Esophagus muscularis mucosa (tissue), 4 donors: ENCODE data around the gene SEPTIN2. TPM values are rescaled to one million over a fixed set of nuclear protein-coding genes. Genes with fewer than 3 reads are reported as not detected.
"Not testable (repeated sequence)": the region's sequence is repeated elsewhere in the genome, so short reads cannot be mapped to it uniquely, and the experiment has no call there.

Experiments used
- DNase-seq: peaks from one replicate; pipeline ENCODE4 v3.0.0-alpha.2; 2017; ENCODE audit errors: extremely low spot score
- H3K27ac ChIP-seq, 4 donors: fragments of 200-600 bp; sonication (generic); replicated peaks in 1 of 4; 1 replicate in 3 of 4; 2 replicates in 1 of 4; pipeline ENCODE4 v1.5.1; 2016 to 2019; ENCODE audit warnings: mild to moderate bottlenecking in 1 of 4
- H3K27me3 ChIP-seq, 4 donors: fragments of 200-600 bp; sonication (generic); one replicate each; pipeline versions ENCODE4 v1.5.1 to v1.6.0; 2016 to 2019
- H3K36me3 ChIP-seq, 4 donors: fragments of 200-600 bp; sonication (generic); one replicate each; pipeline ENCODE4 v1.5.1; 2016 to 2019
- H3K4me1 ChIP-seq, 4 donors: fragments of 200-600 bp; sonication (generic); one replicate each; pipeline ENCODE4 v1.5.1; 2016 to 2019
- H3K4me3 ChIP-seq, 4 donors: fragments of 200-600 bp; sonication (generic); 1 replicate in 2 of 4; 2 replicates in 2 of 4; pipeline ENCODE4 v1.5.1; 2016 to 2019; ENCODE audit warnings: mild to moderate bottlenecking in 4 of 4, moderate library complexity in 1 of 4
- H3K9me3 ChIP-seq, 4 donors: fragments of 200-600 bp; sonication (generic); 1 replicate in 3 of 4; 2 replicates in 1 of 4; pipeline ENCODE4 v1.5.1; 2016 to 2019
- EP300 ChIP-seq: sonication (generic); formaldehyde crosslinking; IDR thresholded peaks from one replicate; pipeline ENCODE4 v1.6.1; 2017; ENCODE audit warnings: antibody characterized with exemption
- POLR2A ChIP-seq: fragments of 450-650 bp; IDR thresholded peaks from one replicate; pipeline ENCODE4 v1.6.1; 2017; ENCODE audit warnings: antibody characterized with exemption, moderate library complexity, mild to moderate bottlenecking, low read depth
- POLR2AphosphoS5 ChIP-seq, 2 donors: sonication (generic); formaldehyde crosslinking; IDR thresholded peaks; one replicate each; pipeline ENCODE4 v1.6.1; 2017; ENCODE audit warnings: antibody characterized with exemption in 2 of 2
- WGBS: methylation state at CpG from one replicate; pipeline ENCODE4 v1.1.5; 2018; 5-methylcytosine and 5-hydroxymethylcytosine counted together
- intact Hi-C: fragments of 100-400 bp; cut with DNase I; formaldehyde crosslinking; loops from one replicate; pipeline ENCODE4 v1.15.1; 2023
- total RNA-seq, 4 donors: library from RNA; depleted of rRNA; stranded (reverse); fragments of >200 nt; gene quantifications; one replicate each; pipeline versions ENCODE4 v1.1.0 to v1.2.1, GENCODE V29; 2016
- TF ChIP-seq, protein P1 (sequence below), 3 experiments: fragments of 200-600 bp in 2 of 3; fragments of 450-650 bp in 1 of 3; sonication (generic) in 2 of 3; IDR thresholded peaks; one replicate each; pipeline ENCODE4 v1.5.1; 2017 to 2019; ENCODE audit warnings: antibody characterized with exemption in 3 of 3, mild to moderate bottlenecking in 2 of 3, moderate library complexity in 1 of 3

The SEPTIN2 gene
- total RNA-seq, 4 donors from 2014 or later = 272 to 335 (median 284) TPM

DNA sequence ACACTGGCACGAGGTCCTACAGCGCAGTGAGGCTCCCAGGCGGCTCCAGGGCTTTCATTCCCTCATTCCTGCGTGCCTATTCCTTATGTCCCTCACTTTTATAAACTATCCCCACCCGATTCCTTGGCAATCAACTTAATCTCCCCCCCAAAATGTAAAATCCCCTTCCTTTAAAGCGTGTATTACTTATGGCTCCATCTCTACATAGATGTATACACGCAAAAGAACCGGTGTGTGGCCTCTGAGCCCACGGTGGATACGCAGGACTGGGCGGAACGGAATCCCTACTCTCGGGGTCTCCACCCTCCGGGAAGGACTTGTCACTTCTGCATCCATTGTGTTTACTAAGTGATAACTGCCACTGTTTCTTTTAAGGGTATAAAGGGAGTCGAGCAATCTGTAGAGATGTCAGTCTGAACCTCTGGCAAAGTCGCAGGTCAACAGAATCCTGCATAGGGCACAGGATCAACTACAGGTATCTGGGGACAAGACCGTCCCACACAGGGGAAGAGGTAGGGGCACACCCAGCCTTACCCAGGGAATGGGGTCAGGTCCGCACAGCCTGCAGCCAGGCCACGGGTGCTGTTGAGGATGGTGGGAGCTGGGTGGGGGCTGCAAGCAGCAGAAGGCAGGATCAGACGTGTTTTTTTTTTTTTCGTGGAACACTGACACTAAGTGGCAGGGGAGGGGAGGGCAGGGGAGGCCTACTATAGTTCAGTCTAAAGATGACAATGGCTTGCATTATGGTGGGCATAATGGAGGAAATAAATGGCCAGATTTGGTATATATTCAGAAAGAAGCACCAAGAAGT, 42.3 kb upstream of the SEPTIN2 start:
- Histone ChIP-seq H3K4me3 (peak overlapping the region; percentile 72 to 100 (median 96)), H3K9me3 (no peaks in the 10 kb centered on the region), H3K27me3 (no peaks in the 10 kb centered on the region), H3K4me1 (peaks cover 33 to 49% (median 44%) of the 10 kb centered on the region in 4 donors), H3K36me3 (peaks cover 0 to 8% (median under 1%) of the 10 kb centered on the region in 4 donors), H3K27ac (peak overlapping the region; percentile 90 to 99 (median 98))
- intact Hi-C loops = no loop called here
- DNase-seq = peak; percentile 72
- 54% methylated on average over 19 of the region's 21 CpGs for WGBS
- TF ChIP-seq POLR2AphosphoS5 (IDR thresholded peaks at IDR 0.05) (no peak), POLR2A (no peak), EP300 (no peak)
- TF ChIP-seq, protein P1, sequence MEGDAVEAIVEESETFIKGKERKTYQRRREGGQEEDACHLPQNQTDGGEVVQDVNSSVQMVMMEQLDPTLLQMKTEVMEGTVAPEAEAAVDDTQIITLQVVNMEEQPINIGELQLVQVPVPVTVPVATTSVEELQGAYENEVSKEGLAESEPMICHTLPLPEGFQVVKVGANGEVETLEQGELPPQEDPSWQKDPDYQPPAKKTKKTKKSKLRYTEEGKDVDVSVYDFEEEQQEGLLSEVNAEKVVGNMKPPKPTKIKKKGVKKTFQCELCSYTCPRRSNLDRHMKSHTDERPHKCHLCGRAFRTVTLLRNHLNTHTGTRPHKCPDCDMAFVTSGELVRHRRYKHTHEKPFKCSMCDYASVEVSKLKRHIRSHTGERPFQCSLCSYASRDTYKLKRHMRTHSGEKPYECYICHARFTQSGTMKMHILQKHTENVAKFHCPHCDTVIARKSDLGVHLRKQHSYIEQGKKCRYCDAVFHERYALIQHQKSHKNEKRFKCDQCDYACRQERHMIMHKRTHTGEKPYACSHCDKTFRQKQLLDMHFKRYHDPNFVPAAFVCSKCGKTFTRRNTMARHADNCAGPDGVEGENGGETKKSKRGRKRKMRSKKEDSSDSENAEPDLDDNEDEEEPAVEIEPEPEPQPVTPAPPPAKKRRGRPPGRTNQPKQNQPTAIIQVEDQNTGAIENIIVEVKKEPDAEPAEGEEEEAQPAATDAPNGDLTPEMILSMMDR (IDR thresholded peaks at IDR 0.05) = no peak

DNA sequence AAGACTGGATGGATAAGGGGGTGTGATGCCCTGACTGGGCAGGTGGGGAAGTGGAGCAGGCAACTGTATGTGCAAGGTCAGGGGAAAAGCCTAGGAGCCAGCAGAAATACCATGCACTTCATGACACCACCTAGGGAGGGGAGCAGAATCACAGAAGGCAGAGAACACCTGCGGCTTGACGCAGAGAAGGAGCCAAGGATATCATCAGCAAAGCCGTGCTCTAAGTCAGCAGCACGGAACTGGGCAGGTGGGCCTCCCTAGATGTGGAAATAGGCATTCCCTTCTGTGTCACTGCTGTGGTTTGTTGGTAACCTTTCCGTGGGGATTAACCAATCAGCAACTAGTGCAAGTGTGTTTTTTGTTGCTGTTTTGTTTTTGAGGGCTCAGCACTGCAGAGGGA, 41.6 kb upstream of the SEPTIN2 start:
- Histone ChIP-seq H3K4me3 (no peak overlapping the region), H3K27ac (peak overlapping the region in 1 of 4 donors; percentile 99), H3K27me3 (no peaks in the 10 kb centered on the region), H3K4me1 (peaks cover 28 to 42% (median 37%) of the 10 kb centered on the region in 4 donors), H3K36me3 (peaks cover 0 to 2% (median 0%) of the 10 kb centered on the region in 4 donors), H3K9me3 (no peaks in the 10 kb centered on the region)
- TF ChIP-seq, protein P1 (IDR thresholded peaks at IDR 0.05) = no peak
- TF ChIP-seq POLR2AphosphoS5 (IDR thresholded peaks at IDR 0.05) = no peak
- 85% methylated on average over 5 of the region's 5 CpGs for WGBS
- DNase-seq = peak; percentile 89
- intact Hi-C loops = no loop called here

DNA sequence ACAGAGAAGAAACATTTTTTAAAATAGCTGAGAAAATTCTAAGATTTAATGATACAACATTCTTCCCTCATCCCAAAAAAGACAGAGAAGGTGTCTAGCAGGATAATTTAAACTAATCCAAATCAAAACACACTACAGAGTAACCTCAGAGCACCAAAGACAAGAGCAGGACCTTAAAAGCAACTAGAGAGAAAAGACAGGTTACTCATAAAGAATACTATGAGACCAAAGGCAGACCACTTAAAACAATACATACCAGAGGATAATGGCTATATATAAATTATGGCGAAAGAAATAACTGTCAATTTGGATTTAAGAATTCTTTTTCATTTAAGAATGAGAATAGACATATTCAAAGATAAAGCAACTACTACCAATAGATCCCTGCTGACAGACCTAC, 40.2 kb upstream of the SEPTIN2 start:
- no peaks in the 10 kb centered on the region for H3K27me3 ChIP-seq
- no peak overlapping the region for H3K27ac ChIP-seq
- WGBS = 97% methylated on average over 1 of the region's 1 CpG
- TF ChIP-seq POLR2A (no peak), POLR2AphosphoS5 (IDR thresholded peaks at IDR 0.05) (no peak), EP300 (no peak)
- TF ChIP-seq, protein P1 (IDR thresholded peaks at IDR 0.05) = no peak
- no peak for DNase-seq
- H3K4me3 ChIP-seq = no peak overlapping the region
- intact Hi-C loops = no loop called here
- H3K9me3 ChIP-seq = no peaks in the 10 kb centered on the region
- peaks cover 16 to 36% (median 30%) of the 10 kb centered on the region in 4 donors for H3K4me1 ChIP-seq
- no peaks in the 10 kb centered on the region for H3K36me3 ChIP-seq

DNA sequence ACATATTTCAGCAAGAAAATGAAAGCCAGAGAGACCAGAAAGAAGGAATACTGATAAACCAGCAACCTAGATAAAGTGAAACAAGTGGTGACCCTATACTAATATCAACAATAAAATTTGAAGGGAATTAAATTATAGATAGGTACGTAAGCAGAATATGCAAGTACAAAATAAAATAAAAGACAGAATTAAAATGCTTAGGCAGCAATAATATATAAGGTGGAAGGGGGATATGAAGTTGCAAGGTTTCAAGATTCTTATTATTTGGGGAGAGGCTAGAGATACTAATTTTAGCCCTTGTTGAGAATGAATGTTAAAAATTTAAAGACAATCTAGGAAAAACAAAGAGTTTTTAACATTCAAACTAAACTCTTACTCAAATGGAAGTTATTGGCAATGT, 39.8 kb upstream of the SEPTIN2 start:
- Histone ChIP-seq H3K27ac (no peak overlapping the region), H3K4me1 (peaks cover 12 to 32% (median 26%) of the 10 kb centered on the region in 4 donors), H3K9me3 (no peaks in the 10 kb centered on the region), H3K27me3 (no peaks in the 10 kb centered on the region), H3K36me3 (no peaks in the 10 kb centered on the region), H3K4me3 (no peak overlapping the region)
- TF ChIP-seq, protein P1 (IDR thresholded peaks at IDR 0.05) = no peak
- TF ChIP-seq POLR2A = no peak
- no peak for TF ChIP-seq EP300
- TF ChIP-seq POLR2AphosphoS5 (IDR thresholded peaks at IDR 0.05) = no peak
- WGBS = 96% methylated on average over 1 of the region's 1 CpG
- intact Hi-C loops = no loop called here
- DNase-seq = no peak

DNA sequence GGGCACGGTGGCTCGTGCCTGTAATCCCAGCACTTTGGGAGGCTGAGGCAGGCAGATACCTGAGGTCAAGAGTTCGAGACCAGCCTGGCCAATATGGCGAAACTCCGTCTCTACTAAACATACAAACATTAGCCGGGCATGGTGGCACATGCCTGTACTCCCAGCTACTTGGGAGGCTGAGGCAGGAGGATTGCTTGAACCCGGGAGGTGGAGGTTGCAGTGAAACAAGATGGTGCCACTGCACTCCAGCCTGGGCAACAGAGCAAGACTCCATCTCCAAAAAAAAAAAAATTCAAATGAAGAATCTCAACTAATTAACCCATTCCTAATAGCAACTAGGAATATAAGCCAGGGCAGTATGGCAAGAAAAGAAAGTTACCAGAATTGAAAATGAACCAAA, 37.4 kb upstream of the SEPTIN2 start:
- 96% methylated on average over 7 of the region's 7 CpGs for WGBS

More for the DNA sequence above, 37.4 kb upstream of the SEPTIN2 start:
- peaks cover 4 to 41% (median 30%) of the 10 kb centered on the region in 4 donors for H3K4me1 ChIP-seq
- intact Hi-C loops, H3K9me3 ChIP-seq, H3K27ac ChIP-seq, H3K4me3 ChIP-seq, H3K27me3 ChIP-seq, H3K36me3 ChIP-seq: not testable (repeated sequence)
- DNase-seq = peak; percentile 0
